GM12878 (cell line): ENCODE results near the gene TOR1AIP1. TPM values are rescaled to one million over a fixed set of nuclear protein-coding genes. Genes with fewer than 3 reads are reported as not detected.

Experiments
- ATAC-seq: fragments of 200-7000 bp; cut with Tn5 transposase; 3 replicates; pipeline ENCODE4 v1.9.1; 2020; ENCODE audit warnings: mild to moderate bottlenecking, moderate library complexity
- BruUV-seq: library from RNA; stranded (reverse); fragments of 400-500 nt; replicated peaks from 2 replicates; lab custom pipeline; 2021; lab: Mats Ljungman, UMichigan
- CTCF ChIA-PET: fragments of 300-600 bp; sonication (Branson Sonifier 250); formaldehyde crosslinking; extraction: SDS; loops from one replicate; lab custom pipeline; 2021; ENCODE audit warnings: inconsistent platforms; lab: Yijun Ruan, JAX
- POLR2A ChIA-PET: fragments of 350-600 bp; formaldehyde crosslinking; extraction: SDS; loops from one replicate; lab custom pipeline; 2021; ENCODE audit warnings: inconsistent platforms; lab: Charles Lee
- RAD21 ChIA-PET: fragments of 300-600 bp; sonication (Branson Sonifier 250); formaldehyde crosslinking; loops from one replicate; lab custom pipeline; 2023; ENCODE audit warnings: antibody characterized with exemption; ENCODE audit not compliant: unreplicated experiment; lab: Charles Lee
- SMC1A ChIA-PET: fragments of 300-600 bp; sonication (Branson Sonifier 250); formaldehyde crosslinking; loops from one replicate; lab custom pipeline; 2023; ENCODE audit not compliant: unreplicated experiment, uncharacterized antibody; lab: Charles Lee
- DNase-seq: peaks from one replicate; pipeline ENCODE4 v3.0.0-alpha.2; 2011; ENCODE audit warnings: low read depth, low spot score
- FAIRE-seq: peaks from 3 replicates; lab custom pipeline; 2011; peaks lifted over from hg19 to GRCh38; lab: Jason Lieb, UNC
- H2AFZ ChIP-seq: 2 replicates; pipeline ENCODE4 v1.6.0; 2011; ENCODE audit warnings: low read depth, low read length, control low read depth; ENCODE audit not compliant: control insufficient read depth
- H3K27ac ChIP-seq: 2 replicates; pipeline ENCODE4 v1.5.1; 2011; ENCODE audit warnings: control low read depth; ENCODE audit not compliant: control insufficient read depth, insufficient read depth
- H3K27me3 ChIP-seq, 2 experiments: replicated peaks in 1 of 2; 2 replicates each; pipeline versions ENCODE4 v1.6.0 to v1.6.1; 2011; ENCODE audit warnings: low read length in 1 of 2; ENCODE audit not compliant: control insufficient read depth in 2 of 2, insufficient read depth in 2 of 2
- H3K36me3 ChIP-seq, 2 experiments: 2 replicates each; pipeline ENCODE4 v1.5.1; 2011; ENCODE audit warnings: low read length in 1 of 2; ENCODE audit not compliant: control insufficient read depth in 2 of 2, insufficient read depth in 2 of 2
- H3K4me1 ChIP-seq: 2 replicates; pipeline ENCODE4 v1.6.1; 2011; ENCODE audit warnings: mild to moderate bottlenecking, low read length, moderate library complexity, mixed read lengths; ENCODE audit not compliant: control insufficient read depth, insufficient read depth
- H3K4me2 ChIP-seq: 2 replicates; pipeline ENCODE4 v1.6.0; 2011; ENCODE audit warnings: control low read depth; ENCODE audit not compliant: control insufficient read depth, insufficient read depth
- H3K4me3 ChIP-seq: fragments of 200-600 bp; sonication (generic); 2 replicates; pipeline ENCODE4 v1.5.1; 2016
- H3K79me2 ChIP-seq: 2 replicates; pipeline ENCODE4 v1.6.0; 2011; ENCODE audit warnings: low read length; ENCODE audit not compliant: control insufficient read depth, insufficient read depth
- H3K9ac ChIP-seq: 2 replicates; pipeline ENCODE4 v1.8.0; 2011; ENCODE audit warnings: low read length, control low read depth, mixed read lengths; ENCODE audit not compliant: control insufficient read depth, insufficient read depth
- H3K9me3 ChIP-seq: replicated peaks from 3 replicates; pipeline ENCODE4 v1.5.1; 2011; ENCODE audit warnings: mild to moderate bottlenecking, low read length; ENCODE audit not compliant: control insufficient read depth, insufficient read depth
- H4K20me1 ChIP-seq: 2 replicates; pipeline ENCODE4 v1.6.0; 2011; ENCODE audit not compliant: control insufficient read depth, insufficient read depth
- ATF7 ChIP-seq: fragments of 450-650 bp; IDR thresholded peaks from 2 replicates; pipeline ENCODE4 v1.6.1; 2016; ENCODE audit warnings: low read depth, mild to moderate bottlenecking
- CBFB ChIP-seq: IDR thresholded peaks from 2 replicates; pipeline ENCODE4 v1.6.1; 2016; ENCODE audit warnings: antibody characterized with exemption, low read depth
- CEBPB ChIP-seq, 2 experiments: fragments of 150-350 bp in 1 of 2; IDR thresholded peaks; 2 replicates each; pipeline ENCODE4 v1.6.1; 2012 to 2014; ENCODE audit warnings: low read depth in 2 of 2, low read length in 2 of 2, borderline replicate concordance in 1 of 2, inconsistent platforms in 1 of 2
- ESRRA ChIP-seq: IDR thresholded peaks from 2 replicates; pipeline ENCODE4 v1.6.1; 2012; ENCODE audit warnings: mild to moderate bottlenecking, low read length, improper control_type of control experiment
- EZH2 ChIP-seq: IDR thresholded peaks from 2 replicates; pipeline ENCODE4 v1.6.1; 2012; ENCODE audit warnings: low read depth, mild to moderate bottlenecking, control low read depth, inconsistent platforms, low read length, borderline replicate concordance; ENCODE audit not compliant: control insufficient read depth
- LARP7 ChIP-seq: fragments of 450-650 bp; IDR thresholded peaks from 2 replicates; pipeline ENCODE4 v1.6.1; 2017; ENCODE audit warnings: mild to moderate bottlenecking
- MYC ChIP-seq: IDR thresholded peaks from 2 replicates; pipeline ENCODE4 v1.6.1; 2011; ENCODE audit warnings: mild to moderate bottlenecking, low read length, moderate library complexity, inconsistent platforms; ENCODE audit not compliant: insufficient read depth, insufficient replicate concordance, insufficient read length, severe bottlenecking
- PML ChIP-seq: IDR thresholded peaks from 2 replicates; pipeline ENCODE4 v1.6.1; 2012; ENCODE audit warnings: low read length, inconsistent platforms
- RUNX3 ChIP-seq: IDR thresholded peaks from 2 replicates; pipeline ENCODE4 v1.6.1; 2012; ENCODE audit warnings: low read length, inconsistent platforms
- STAT3 ChIP-seq: IDR thresholded peaks from 2 replicates; pipeline ENCODE4 v1.6.1; 2011; ENCODE audit warnings: low read depth, low read length, improper control_type of control experiment
- ZNF384 ChIP-seq: IDR thresholded peaks from 2 replicates; pipeline ENCODE4 v1.6.1; 2012; ENCODE audit warnings: low read depth, mild to moderate bottlenecking, low read length, improper control_type of control experiment, borderline replicate concordance
- ZZZ3 ChIP-seq: IDR thresholded peaks from 2 replicates; pipeline ENCODE4 v1.6.1; 2011; ENCODE audit warnings: low read depth; ENCODE audit not compliant: control insufficient read depth, insufficient read length
- WGBS: methylation state at CpG from one replicate; pipeline ENCODE4 v1.1.6; 2016; ENCODE audit warnings: low lambda C conversion rate; ENCODE audit not compliant: insufficient replicate concordance, insufficient coverage; ENCODE audit errors: missing lambda C conversion rate; 5-methylcytosine and 5-hydroxymethylcytosine counted together
- in situ Hi-C: fragments of 300-500 bp; cut with MboI; formaldehyde crosslinking; loops from 9 replicates; pipeline ENCODE4 v1.14.3; 2018; ENCODE audit warnings: mixed read lengths
- intact Hi-C: fragments of 100-400 bp; cut with micrococcal nuclease; formaldehyde crosslinking; loops from one replicate; pipeline ENCODE4 v1.14.2; 2022; ENCODE audit not compliant: unreplicated experiment
- polyA plus RNA-seq, 11 experiments: library from polyadenylated mRNA; depleted of rRNA in 4 of 11; unstranded in 6 of 11; stranded (reverse) in 5 of 11; fragments of >200 nt; fragmentation: Nextera tagmentation in 4 of 11; fragmentation: Illumina TruSeq in 1 of 11; extraction: Ambion mirVana in 4 of 11; extraction: Trizol in 1 of 11; gene quantifications; 1 replicate in 1 of 11; 2 replicates in 10 of 11; pipeline versions ENCODE4 v1.2.1 to v1.2.3, GENCODE V29; 2011 to 2016; ENCODE audit warnings: inconsistent platforms in 2 of 11, missing spikeins in 2 of 11, low read depth in 1 of 11
- total RNA-seq, 4 experiments: library from RNA; depleted of rRNA in 3 of 4; stranded (reverse); fragments of >200 nt in 3 of 4; fragmentation: Illumina TruSeq in 1 of 4; extraction: Trizol in 1 of 4; gene quantifications; 2 replicates each; pipeline versions ENCODE4 v1.2.1 to v1.2.3, GENCODE V29; 2013 to 2021
- TF ChIP-seq, protein P1 (sequence below): fragments of 450-650 bp; IDR thresholded peaks from 2 replicates; pipeline ENCODE4 v1.6.1; 2017; ENCODE audit warnings: mild to moderate bottlenecking, moderate library complexity
- TF ChIP-seq, protein P2 (sequence below): IDR thresholded peaks from 2 replicates; pipeline ENCODE4 v1.6.1; 2011; ENCODE audit warnings: borderline replicate concordance, low read depth, mild to moderate bottlenecking, moderate library complexity, mixed read lengths, low read length; ENCODE audit not compliant: insufficient read depth; ENCODE audit errors: extremely low read length
- TF ChIP-seq, protein P3 (sequence below): IDR thresholded peaks from 2 replicates; pipeline ENCODE4 v1.6.1; 2012; ENCODE audit warnings: low read length, inconsistent platforms
- TF ChIP-seq, protein P4 (sequence below): fragments of 450-650 bp; IDR thresholded peaks from 2 replicates; pipeline ENCODE4 v1.6.1; 2017; ENCODE audit warnings: low read depth, mild to moderate bottlenecking, moderate library complexity

The TOR1AIP1 gene
- total and polyA plus RNA-seq, 10 of the 15 experiments (the other 5 are each of a cell fraction or from before 2014, with no cell fraction given) = 14.8 to 36.0 (median 25.8) TPM

DNA sequence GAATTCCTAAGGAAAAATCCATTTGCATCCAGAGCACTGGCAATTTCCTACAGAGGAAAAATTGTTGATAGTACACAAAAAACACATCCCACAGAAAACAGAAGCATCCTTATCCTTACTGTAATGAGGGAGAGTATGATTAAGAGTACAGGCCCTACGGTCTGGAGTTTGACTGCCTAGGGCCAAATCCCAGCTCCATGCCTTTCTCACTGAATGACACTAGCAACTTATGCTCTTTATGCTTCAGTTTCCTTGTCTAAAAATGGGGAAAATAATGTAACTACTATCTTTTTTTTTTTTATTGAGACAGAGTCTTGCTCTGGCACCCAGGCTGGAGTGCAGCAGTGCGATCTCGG lies 44.7 kb downstream of the TOR1AIP1 start:
- H3K79me2 ChIP-seq = no peaks in the 10 kb centered on the region
- H3K9ac ChIP-seq = no peak overlapping the region
- no TSS peak for BruUV-seq
- ChIA-PET POLR2A (interaction anchor here (0.8 to 0.9 kb wide), 2 partner anchors 8 to 108 kb away, joined by 3 read pairs; no protein-coding TSS in a partner anchor), RAD21 (no interaction called here), SMC1A (interaction anchor here (0.7 to 1.5 kb wide), 2 partner anchors 11 to 66 kb away, joined by 3 read pairs; no protein-coding TSS in a partner anchor), CTCF (no interaction called here)
- no peak overlapping the region for H2AFZ ChIP-seq
- in situ Hi-C loops = no loop called here
- no peaks in the 10 kb centered on the region for H3K27me3 ChIP-seq
- DNase-seq = no peak
- FAIRE-seq = no peak
- peaks cover 0 to 2% of the 10 kb centered on the region in 2 experiments; a peak in 1 of 4 replicates for H3K36me3 ChIP-seq
- H3K9me3 ChIP-seq = no peaks in the 10 kb centered on the region
- H3K4me2 ChIP-seq = no peak overlapping the region
- H3K4me1 ChIP-seq = no peaks in the 10 kb centered on the region
- no peaks in the 10 kb centered on the region for H4K20me1 ChIP-seq
- intact Hi-C loops = no loop called here
- ATAC-seq = no peak
- H3K4me3 ChIP-seq = no peak overlapping the region
- no peak overlapping the region for H3K27ac ChIP-seq
- WGBS = 98% methylated on average over 3 of the region's 3 CpGs
- TF ChIP-seq PML (no peak), EZH2 (no peak), ZZZ3 (no peak), ESRRA (no peak), MYC (no peak), CEBPB (IDR thresholded peaks at IDR 0.05; ENCODE audit: borderline replicate concordance in 1 of 2, low read depth in 2 of 2, low read length in 2 of 2) (no peak), LARP7 (no peak), RUNX3 (no peak), STAT3 (no peak), CBFB (no peak), ZNF384 (no peak), ATF7 (no peak)
- TF ChIP-seq, protein P1, sequence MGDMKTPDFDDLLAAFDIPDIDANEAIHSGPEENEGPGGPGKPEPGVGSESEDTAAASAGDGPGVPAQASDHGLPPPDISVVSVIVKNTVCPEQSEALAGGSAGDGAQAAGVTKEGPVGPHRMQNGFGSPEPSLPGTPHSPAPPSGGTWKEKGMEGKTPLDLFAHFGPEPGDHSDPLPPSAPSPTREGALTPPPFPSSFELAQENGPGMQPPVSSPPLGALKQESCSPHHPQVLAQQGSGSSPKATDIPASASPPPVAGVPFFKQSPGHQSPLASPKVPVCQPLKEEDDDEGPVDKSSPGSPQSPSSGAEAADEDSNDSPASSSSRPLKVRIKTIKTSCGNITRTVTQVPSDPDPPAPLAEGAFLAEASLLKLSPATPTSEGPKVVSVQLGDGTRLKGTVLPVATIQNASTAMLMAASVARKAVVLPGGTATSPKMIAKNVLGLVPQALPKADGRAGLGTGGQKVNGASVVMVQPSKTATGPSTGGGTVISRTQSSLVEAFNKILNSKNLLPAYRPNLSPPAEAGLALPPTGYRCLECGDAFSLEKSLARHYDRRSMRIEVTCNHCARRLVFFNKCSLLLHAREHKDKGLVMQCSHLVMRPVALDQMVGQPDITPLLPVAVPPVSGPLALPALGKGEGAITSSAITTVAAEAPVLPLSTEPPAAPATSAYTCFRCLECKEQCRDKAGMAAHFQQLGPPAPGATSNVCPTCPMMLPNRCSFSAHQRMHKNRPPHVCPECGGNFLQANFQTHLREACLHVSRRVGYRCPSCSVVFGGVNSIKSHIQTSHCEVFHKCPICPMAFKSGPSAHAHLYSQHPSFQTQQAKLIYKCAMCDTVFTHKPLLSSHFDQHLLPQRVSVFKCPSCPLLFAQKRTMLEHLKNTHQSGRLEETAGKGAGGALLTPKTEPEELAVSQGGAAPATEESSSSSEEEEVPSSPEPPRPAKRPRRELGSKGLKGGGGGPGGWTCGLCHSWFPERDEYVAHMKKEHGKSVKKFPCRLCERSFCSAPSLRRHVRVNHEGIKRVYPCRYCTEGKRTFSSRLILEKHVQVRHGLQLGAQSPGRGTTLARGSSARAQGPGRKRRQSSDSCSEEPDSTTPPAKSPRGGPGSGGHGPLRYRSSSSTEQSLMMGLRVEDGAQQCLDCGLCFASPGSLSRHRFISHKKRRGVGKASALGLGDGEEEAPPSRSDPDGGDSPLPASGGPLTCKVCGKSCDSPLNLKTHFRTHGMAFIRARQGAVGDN = no peak
- TF ChIP-seq, protein P2, sequence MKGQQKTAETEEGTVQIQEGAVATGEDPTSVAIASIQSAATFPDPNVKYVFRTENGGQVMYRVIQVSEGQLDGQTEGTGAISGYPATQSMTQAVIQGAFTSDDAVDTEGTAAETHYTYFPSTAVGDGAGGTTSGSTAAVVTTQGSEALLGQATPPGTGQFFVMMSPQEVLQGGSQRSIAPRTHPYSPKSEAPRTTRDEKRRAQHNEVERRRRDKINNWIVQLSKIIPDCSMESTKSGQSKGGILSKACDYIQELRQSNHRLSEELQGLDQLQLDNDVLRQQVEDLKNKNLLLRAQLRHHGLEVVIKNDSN = no peak
- TF ChIP-seq, protein P3, sequence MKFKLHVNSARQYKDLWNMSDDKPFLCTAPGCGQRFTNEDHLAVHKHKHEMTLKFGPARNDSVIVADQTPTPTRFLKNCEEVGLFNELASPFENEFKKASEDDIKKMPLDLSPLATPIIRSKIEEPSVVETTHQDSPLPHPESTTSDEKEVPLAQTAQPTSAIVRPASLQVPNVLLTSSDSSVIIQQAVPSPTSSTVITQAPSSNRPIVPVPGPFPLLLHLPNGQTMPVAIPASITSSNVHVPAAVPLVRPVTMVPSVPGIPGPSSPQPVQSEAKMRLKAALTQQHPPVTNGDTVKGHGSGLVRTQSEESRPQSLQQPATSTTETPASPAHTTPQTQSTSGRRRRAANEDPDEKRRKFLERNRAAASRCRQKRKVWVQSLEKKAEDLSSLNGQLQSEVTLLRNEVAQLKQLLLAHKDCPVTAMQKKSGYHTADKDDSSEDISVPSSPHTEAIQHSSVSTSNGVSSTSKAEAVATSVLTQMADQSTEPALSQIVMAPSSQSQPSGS = no peak
- TF ChIP-seq, protein P4, sequence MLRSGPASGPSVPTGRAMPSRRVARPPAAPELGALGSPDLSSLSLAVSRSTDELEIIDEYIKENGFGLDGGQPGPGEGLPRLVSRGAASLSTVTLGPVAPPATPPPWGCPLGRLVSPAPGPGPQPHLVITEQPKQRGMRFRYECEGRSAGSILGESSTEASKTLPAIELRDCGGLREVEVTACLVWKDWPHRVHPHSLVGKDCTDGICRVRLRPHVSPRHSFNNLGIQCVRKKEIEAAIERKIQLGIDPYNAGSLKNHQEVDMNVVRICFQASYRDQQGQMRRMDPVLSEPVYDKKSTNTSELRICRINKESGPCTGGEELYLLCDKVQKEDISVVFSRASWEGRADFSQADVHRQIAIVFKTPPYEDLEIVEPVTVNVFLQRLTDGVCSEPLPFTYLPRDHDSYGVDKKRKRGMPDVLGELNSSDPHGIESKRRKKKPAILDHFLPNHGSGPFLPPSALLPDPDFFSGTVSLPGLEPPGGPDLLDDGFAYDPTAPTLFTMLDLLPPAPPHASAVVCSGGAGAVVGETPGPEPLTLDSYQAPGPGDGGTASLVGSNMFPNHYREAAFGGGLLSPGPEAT = no peak
